C1 segment of cervical spinal cord (tissue), 14 donors: ENCODE data around the gene KIR2DL4.
A peak's percentile ranks its signal among the peaks of the same experiment; 100 is the strongest.
"Not testable (repeated sequence)": the region's sequence is repeated elsewhere in the genome, so short reads cannot be mapped to it uniquely, and the experiment has no call there.

Source experiments
- DNase-seq, 14 donors: peaks; one replicate each; lab custom pipeline; 2025; lab: John Stamatoyannopoulos, UW

The KIR2DL4 gene

GRCh38 chr19:54803410-54803809 is at the start of gene KIR2DL4:
KIR2DL4 (plus strand) TSS chr19:54803610; CDS start chr19:54803652, 42 bp downstream.
- no peak for DNase-seq

GRCh38 chr19:54756204-54757110 is 47.0 kb upstream of the KIR2DL4 start:
- not testable (repeated sequence) for DNase-seq

- not testable (repeated sequence) for DNase-seq
Observed at GRCh38 chr19:54758577-54758976, 44.8 kb upstream of the KIR2DL4 start.

GRCh38 chr19:54764219-54764618 is 39.2 kb upstream of the KIR2DL4 start:
- not testable (repeated sequence) for DNase-seq

GRCh38 chr19:54766464-54766863 is 36.9 kb upstream of the KIR2DL4 start:
- not testable (repeated sequence) for DNase-seq

GRCh38 chr19:54769646-54770045 is 33.8 kb upstream of the KIR2DL4 start, which contains the start of gene KIR2DL1:
KIR2DL1 (plus strand) TSS chr19:54769793; CDS start chr19:54769851, 58 bp downstream.
- not testable (repeated sequence) for DNase-seq

GRCh38 chr19:54770511-54770910 is 32.9 kb upstream of the KIR2DL4 start:
- DNase-seq, result not testable (repeated sequence)

- not testable (repeated sequence) for DNase-seq
Observed at GRCh38 chr19:54771018-54771960, 32.1 kb upstream of the KIR2DL4 start.

- not testable (repeated sequence) for DNase-seq
Observed at GRCh38 chr19:54772666-54773065, 30.7 kb upstream of the KIR2DL4 start.

GRCh38 chr19:54775095-54775815 is 28.2 kb upstream of the KIR2DL4 start:
- DNase-seq, result not testable (repeated sequence)

- not testable (repeated sequence) for DNase-seq
Observed at GRCh38 chr19:54775830-54776229, 27.6 kb upstream of the KIR2DL4 start.

- not testable (repeated sequence) for DNase-seq
Observed at GRCh38 chr19:54777851-54778250, 25.6 kb upstream of the KIR2DL4 start.

GRCh38 chr19:54778896-54779295 is 24.5 kb upstream of the KIR2DL4 start:
- DNase-seq, result not testable (repeated sequence)

GRCh38 chr19:54782916-54783315 is 20.5 kb upstream of the KIR2DL4 start:
- not testable (repeated sequence) for DNase-seq

- not testable (repeated sequence) for DNase-seq
Observed at GRCh38 chr19:54786091-54786723, 17.2 kb upstream of the KIR2DL4 start.

- DNase-seq, result peak in 3 of 14 donors; percentile 1 to 2 (median 2)
Observed at GRCh38 chr19:54788154-54788553, 15.3 kb upstream of the KIR2DL4 start.

GRCh38 chr19:54790711-54791110 is 12.7 kb upstream of the KIR2DL4 start:
- DNase-seq, result no peak

- no peak for DNase-seq
Observed at GRCh38 chr19:54791476-54791875, 11.9 kb upstream of the KIR2DL4 start.

GRCh38 chr19:54792814-54793213 is 10.6 kb upstream of the KIR2DL4 start:
- DNase-seq, result no peak

- DNase-seq, result no peak
Observed at GRCh38 chr19:54795758-54796157, 7.7 kb upstream of the KIR2DL4 start.

- no peak for DNase-seq
Observed at GRCh38 chr19:54804101-54804500, 691 bp downstream of the KIR2DL4 start.
